H1 (cell line): Measurements from ENCODE around the gene PXDC1. TPM values are rescaled to one million over a fixed set of nuclear protein-coding genes. Genes with fewer than 3 reads are reported as not detected.

ENCODE experiments used
- BRCA1 ChIP-seq: IDR thresholded peaks from 2 replicates; pipeline ENCODE4 v1.6.1; 2012; ENCODE audit warnings: low read depth, low read length, improper control_type of control experiment
- KDM5A ChIP-seq: fragments of 200-600 bp; IDR thresholded peaks from 2 replicates; pipeline ENCODE4 v1.7.1; 2012; ENCODE audit warnings: mild to moderate bottlenecking, low read length, inconsistent platforms, mixed read lengths
- NRF1 ChIP-seq: IDR thresholded peaks from 2 replicates; pipeline ENCODE4 v1.6.1; 2011; ENCODE audit warnings: mild to moderate bottlenecking, low read depth, low read length, improper control_type of control experiment
- SIN3A ChIP-seq, 2 experiments: IDR thresholded peaks in 1 of 2; conservative IDR thresholded peaks in 1 of 2; 2 replicates each; pipeline ENCODE4 v1.6.1; 2011 to 2012; ENCODE audit warnings: low read length in 2 of 2, improper control_type of control experiment in 1 of 2, low read depth in 1 of 2, mild to moderate bottlenecking in 1 of 2
- SUZ12 ChIP-seq: fragments of 200-600 bp; sonication (generic); IDR thresholded peaks from 2 replicates; pipeline ENCODE4 v1.6.1; 2012; ENCODE audit warnings: mild to moderate bottlenecking, inconsistent platforms, low read length, moderate library complexity, mixed read lengths
- ZNF274 ChIP-seq: IDR thresholded peaks from 2 replicates; pipeline ENCODE4 v1.7.0; 2012; ENCODE audit warnings: low read length, borderline replicate concordance; ENCODE audit errors: extremely low read depth
- polyA plus RNA-seq, 7 experiments: library from polyadenylated mRNA; depleted of rRNA in 3 of 7; stranded (reverse) in 5 of 7; unstranded in 2 of 7; fragments of >200 nt in 5 of 7; fragments of 200-250 nt in 2 of 7; gene quantifications; 1 replicate in 5 of 7; 2 replicates in 1 of 7; 4 replicates in 1 of 7; pipeline versions ENCODE4 v1.2.1 to v1.2.3, GENCODE V29; 2011 to 2013; ENCODE audit warnings: missing spikeins in 2 of 7, mixed read lengths in 2 of 7
- total RNA-seq: library from RNA; stranded (reverse); fragmentation: NEBNext Ultra II Directional; extraction: Animal tissue kit (Norgen Biotek cat#: 25700); gene quantifications from 2 replicates; pipeline ENCODE4 v1.2.1, GENCODE V29; 2021

Gene PXDC1
- total and polyA plus RNA-seq, 2 of the 8 experiments (the other 6 are each of a cell fraction or from before 2014, with no cell fraction given), result 1.7 to 2.0 TPM

DNA sequence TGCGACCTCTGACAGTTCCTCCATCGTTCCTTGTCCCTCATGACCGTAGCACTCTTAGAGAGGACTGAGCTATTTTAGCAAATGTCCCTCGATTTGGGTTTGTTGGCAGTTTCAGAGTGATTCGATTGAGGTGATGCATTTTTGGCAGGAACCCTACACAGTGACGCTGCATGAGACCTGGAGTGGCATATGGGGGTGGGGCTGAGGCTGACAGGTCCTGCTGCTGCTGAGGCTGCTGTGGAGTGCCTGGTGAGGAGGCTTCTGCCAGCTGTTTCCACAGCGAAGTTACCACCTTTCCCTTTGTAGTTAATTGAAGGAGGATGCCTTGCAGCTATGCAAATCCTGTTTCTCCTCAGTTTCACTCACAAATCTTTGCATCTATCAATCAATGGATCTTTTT lies 19.8 kb downstream of the PXDC1 start (continued):
- TF ChIP-seq SIN3A (conservative IDR thresholded peaks at IDR 0.05 in 1 of 2, IDR thresholded peaks at IDR 0.05 in 1 of 2; ENCODE audit: low read depth in 1 of 2, low read length in 2 of 2), result no peak
- no peak for TF ChIP-seq SUZ12
- TF ChIP-seq KDM5A, result no peak
- no peak for TF ChIP-seq NRF1
- no peak for TF ChIP-seq BRCA1
- TF ChIP-seq ZNF274, result no peak
- TF ChIP-seq, all 59 proteins: peak for 0
